Measurements from ENCODE around the gene ATG9A. TPM values are rescaled to one million over a fixed set of nuclear protein-coding genes. Genes with fewer than 3 reads are reported as not detected.
"Not testable (repeated sequence)": the region's sequence is repeated elsewhere in the genome, so short reads cannot be mapped to it uniquely, and the experiment has no call there.

ATG9A gene
- total RNA-seq, 1 donor from 2014 or later, result 66.3 TPM

DNA sequence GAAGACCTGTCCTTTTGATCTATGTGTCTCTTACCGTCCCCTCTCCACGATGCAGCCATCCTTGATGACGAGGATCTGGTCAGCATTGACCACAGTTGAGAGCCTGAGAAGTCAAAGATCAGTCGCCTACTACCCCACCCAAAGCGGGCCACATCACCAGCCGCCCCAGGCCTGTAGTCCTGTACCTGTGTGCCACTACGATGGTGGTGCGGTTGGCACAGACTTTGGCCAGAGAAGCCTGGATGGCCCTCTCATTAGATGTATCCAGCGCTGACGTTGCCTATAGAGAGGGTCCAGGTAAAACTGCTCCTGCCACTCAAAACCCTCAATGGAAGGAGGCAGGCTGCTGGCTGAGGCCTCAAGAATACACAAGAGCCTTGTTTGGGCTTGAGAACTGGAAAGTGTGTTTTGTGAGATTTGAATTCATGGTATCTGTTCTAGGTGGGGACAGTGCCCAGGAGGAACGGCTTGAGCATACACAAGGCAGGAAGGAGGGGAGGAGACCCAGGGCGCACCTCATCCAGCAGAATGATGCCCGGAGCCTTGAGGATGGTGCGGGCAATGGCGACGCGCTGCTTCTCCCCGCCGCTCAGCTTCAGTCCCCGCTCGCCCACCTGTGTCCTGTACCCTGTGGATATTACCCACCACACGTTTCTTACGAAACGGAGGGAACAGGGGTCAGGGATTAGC is 19.1 kb downstream of the ATG9A start:
- intact Hi-C loops (cut with DNase I), result no loop called here

DNA sequence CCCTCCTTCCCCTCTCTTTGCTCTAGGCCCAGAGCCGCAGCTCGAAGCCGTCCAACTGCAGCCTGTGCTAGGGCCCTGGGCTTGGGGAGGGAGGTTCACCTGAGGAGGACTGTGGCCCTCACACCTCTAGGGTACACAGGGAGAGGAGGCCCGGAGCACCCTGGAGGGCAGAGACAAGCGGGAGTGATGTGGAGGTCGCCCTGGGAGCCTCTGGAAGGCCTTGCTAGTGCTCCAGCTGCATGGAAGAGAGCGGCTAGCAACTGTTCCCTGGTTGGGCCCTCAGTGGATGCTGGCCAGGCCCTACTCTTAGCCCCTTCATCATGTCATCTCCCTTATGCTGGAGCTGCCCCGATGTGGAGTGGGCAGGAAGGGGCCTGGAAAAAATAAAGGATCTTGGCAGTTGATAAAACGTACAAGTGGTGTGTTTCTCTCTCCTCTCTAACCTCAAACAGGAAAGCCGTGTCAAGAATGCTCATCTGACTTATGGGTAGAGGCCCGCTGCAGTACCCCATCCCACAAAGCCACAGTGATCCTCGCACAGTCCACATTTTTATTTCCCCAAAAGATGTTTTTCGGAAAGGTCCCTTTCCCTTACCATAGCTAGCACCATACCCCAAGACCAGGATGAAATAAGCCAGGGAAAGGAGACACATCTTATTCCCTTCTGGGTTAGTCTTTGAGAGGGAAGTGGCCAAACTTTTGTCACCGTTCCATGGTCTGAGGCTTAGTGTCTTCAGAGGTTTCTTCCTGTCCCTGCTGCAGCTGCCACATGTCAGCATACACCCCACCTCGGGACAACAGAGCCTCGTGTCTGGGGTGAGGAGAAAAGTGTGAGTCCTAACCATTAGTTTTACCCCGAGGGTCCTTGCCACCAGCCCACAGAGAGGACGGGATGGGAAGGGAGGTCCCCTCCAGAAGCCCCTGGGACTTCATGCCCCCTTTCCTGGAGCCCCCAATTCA is 19.9 kb downstream of the ATG9A start:
- DNase-seq (ENCODE audit: low spot score), result no peak
- intact Hi-C loops (cut with DNase I), result no loop called here

More for the DNA sequence above, 19.1 kb downstream of the ATG9A start:
- DNase-seq (ENCODE audit: low spot score), result no peak

DNA sequence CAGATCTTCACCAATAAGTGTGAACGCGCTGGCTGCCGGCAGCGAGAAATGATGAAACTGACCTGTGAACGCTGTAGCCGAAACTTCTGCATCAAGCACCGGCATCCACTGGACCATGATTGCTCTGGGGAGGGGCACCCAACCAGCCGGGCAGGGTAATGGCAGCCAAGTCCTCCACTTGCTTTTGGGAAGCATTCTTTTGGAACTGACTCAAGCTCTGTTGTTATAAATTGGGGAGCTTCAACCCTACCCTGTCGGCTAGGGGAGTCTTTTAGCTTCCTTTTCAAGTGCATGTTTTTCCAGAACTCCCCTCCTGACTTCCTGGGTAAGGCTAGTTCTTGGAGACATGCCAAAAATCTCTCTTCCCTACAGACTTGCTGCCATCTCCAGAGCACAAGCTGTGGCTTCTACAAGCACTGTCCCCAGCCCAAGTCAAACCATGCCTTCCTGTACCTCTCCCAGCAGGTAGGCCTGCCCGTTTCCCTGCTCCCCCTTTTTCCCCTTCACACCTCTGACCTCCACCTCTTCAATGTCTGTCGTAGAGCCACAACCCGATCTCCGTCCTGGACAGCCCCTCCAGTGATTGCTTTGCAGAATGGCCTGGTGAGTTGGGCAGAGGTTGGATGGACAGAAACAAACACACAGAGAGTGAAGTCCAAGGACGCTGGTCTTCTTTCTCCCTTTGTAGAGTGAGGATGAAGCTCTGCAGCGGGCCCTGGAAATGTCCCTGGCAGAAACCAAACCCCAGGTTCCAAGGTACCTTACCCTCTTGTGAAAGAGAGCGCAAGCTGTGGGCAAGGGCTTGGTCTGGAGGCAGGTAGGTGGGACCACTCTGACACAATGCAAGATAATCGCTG is 21.3 kb downstream of the ATG9A start:
- intact Hi-C loops (cut with DNase I), result loop anchor here (2.0 kb wide), 1 partner anchor 31 kb away; the partner anchor contains the start of gene CNPPD1
- no peak for DNase-seq (ENCODE audit: low spot score)

DNA sequence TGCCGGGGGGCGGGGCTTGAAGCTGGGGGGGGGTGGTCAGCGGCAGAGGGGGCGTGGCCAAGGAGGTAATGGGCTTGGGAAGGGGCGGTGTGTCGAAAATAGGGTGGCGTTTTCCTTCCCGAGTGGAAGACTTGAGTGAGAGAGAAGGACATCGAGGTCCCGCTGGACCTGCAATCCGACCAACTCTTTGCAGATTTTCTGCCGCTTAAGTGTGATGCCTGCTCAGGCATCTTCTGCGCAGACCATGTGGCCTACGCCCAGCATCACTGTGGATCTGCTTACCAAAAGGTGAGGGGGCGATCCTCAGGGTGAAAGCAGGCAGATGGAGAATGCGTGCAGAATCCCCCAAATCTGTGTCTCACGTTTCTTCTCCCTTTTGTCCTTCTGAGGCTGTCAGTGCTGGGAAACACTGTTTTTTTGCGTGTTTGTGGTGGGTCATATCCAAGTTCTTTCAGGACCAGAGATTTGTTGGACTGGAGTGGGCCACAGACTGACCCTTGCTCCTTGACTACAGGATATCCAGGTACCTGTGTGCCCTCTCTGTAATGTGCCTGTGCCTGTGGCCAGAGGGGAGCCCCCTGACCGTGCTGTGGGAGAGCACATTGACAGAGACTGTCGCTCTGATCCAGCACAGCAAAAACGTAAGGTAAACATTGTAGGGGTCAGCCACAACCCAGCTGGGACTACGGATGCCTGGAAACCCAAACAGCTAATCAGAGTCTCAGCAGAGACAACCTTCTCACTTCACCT is 22.1 kb downstream of the ATG9A start:
- intact Hi-C loops (cut with DNase I), result loop anchor here (2.0 kb wide), 1 partner anchor 31 kb away; the partner anchor contains the start of gene CNPPD1

DNA sequence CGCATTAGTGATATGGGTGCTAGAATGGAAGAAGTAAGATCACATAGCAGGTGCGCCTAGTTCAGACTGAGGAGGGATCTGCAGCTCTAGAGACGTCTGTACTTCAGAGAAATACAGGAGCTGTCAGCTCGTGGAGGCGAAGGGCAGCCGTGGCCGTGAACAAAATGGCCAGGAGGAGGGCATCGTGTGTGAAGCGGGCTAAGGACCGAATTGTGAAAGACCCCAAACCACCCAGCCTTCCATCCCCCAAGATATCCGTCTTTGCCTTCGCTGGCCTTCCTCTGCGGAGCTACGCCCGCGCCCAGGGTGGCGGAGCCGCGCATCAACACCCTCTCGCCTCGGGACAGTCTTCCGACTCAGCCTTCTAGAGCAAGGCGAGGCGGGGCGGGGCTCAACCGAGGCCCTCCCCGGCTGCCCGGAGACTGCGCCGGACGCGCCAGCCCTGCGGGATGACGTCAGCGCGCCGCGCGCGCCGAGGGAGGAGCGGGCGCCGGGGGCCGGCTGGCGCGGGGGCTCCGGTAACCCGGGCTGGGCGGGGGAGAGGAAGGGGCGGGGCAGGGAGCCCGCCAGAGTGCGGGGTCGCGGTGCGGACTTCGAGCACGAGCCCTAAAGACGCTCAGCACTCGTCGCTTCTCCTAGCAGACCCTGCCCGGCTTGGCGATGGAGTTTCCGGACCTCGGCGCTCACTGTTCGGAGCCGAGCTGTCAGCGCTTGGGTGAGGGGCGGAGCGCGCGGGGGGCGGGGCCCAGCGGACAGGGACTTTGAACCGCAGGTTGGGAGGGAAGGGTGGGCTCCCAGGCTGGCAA is 22.9 kb downstream of the ATG9A start, which contains the start of gene ZFAND2B:
ZFAND2B (plus strand) TSS at position 455 of the 806 bp plus-strand sequence; CDS start at position 661, 206 bp downstream.
- intact Hi-C loops (cut with DNase I), result loop anchor here (1.0 to 2.0 kb wide), 3 partner anchors 30 to 46 kb away; partner anchors contain the start of genes CNPPD1, GLB1L, NHEJ1 and STK16
- peak; percentile 98 for DNase-seq (ENCODE audit: low spot score)

More for the DNA sequence above, 22.1 kb downstream of the ATG9A start:
- no peak for DNase-seq (ENCODE audit: low spot score)

DNA sequence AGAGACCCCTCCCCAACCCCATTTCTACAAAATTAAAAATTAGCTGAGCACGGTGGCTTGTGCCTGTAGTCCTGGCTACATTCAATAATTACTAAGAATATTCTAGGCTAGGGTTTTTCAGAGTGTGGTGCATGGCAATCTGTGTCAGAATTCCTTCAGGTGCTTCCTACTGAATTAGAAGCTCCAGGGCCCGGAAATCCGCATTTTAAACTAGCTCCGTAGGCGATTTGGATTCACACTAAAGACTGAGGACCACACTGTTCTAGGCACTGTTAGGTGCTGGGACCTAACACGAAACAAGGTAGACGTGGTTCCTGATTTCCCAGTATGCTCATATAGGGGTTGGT is 23.5 kb downstream of the ATG9A start:
- intact Hi-C loops (cut with DNase I), result loop anchor here (1.0 to 2.0 kb wide), 3 partner anchors 29 to 46 kb away; partner anchors contain the start of genes CNPPD1, GLB1L, NHEJ1 and STK16
- no peak for DNase-seq (ENCODE audit: low spot score)

DNA sequence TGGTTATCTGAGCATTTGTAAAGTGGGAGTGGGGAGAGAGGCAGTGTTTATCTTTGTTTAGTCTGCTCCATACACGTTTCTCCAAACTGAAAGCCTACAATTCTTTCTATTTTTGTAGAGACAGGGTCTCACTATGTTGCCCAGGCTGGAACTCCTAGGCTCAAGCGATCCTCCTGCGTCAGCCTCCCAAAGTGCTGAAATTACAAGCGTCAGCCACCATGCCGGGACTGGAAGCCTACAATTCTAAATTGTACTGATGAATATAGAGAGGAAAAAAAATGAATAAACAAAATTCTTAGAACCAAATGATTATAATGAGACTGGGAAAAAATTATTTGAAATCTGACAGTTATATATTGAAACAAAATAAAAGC is 24.3 kb downstream of the ATG9A start:
- intact Hi-C loops (cut with DNase I), result no loop called here
- no peak for DNase-seq (ENCODE audit: low spot score)

DNA sequence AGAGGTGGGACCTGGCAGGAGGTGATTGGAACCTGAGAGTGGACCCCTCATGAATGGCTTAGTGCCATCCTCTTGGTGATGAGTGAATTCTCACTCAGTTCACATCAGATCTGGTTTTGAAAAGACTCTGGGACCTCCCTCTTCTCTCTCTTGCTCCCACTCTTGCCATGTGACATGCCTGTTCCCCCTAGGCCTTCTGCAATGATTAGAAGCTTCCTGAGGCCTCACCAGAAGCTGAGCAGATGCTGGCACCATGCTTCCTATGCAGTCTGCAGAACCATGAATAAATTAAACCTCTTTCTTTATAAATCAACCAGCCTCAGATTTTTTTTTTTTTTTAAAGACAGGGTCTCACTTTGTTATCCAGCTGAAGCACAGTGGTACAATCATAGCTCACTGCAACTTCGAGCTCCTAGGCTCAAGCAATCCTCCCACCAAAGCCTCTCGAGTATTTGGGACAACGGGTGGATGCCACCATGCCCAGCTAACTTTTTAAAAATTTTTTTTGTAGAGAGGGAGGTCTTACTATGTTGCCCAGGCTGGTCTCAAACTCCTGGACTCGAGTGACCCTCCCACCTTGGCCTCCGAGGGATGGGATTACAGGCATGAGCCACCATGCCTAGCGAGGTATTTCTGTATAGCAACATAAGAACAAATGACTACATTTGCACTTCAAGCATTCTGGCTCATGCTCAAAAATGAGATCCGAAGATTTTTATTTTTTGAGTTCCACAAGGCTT is 24.8 kb downstream of the ATG9A start:
- intact Hi-C loops (cut with DNase I), result no loop called here
- DNase-seq (ENCODE audit: low spot score), result no peak

DNA sequence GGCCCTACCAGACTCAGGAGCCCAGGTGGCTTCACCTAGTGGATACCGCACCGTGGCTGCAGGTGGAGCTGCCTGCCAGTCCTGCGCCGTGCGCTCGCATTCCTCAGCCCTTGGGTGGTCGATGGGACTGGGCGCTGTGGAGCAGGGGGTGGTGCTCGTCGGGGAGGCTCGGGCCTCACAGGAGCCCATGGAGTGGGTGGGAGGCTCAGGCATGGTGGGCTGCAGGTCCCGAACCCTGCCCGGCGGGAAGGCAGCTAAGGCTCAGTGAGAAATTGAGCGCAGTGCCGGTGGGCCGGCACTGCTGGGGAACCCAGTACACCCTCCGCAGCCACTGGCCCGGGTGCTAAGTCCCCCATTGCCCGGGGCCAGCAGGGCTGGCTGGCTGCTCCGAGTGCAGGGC is 28.1 kb downstream of the ATG9A start:
- DNase-seq (ENCODE audit: low spot score); intact Hi-C loops (cut with DNase I): not testable (repeated sequence)

DNA sequence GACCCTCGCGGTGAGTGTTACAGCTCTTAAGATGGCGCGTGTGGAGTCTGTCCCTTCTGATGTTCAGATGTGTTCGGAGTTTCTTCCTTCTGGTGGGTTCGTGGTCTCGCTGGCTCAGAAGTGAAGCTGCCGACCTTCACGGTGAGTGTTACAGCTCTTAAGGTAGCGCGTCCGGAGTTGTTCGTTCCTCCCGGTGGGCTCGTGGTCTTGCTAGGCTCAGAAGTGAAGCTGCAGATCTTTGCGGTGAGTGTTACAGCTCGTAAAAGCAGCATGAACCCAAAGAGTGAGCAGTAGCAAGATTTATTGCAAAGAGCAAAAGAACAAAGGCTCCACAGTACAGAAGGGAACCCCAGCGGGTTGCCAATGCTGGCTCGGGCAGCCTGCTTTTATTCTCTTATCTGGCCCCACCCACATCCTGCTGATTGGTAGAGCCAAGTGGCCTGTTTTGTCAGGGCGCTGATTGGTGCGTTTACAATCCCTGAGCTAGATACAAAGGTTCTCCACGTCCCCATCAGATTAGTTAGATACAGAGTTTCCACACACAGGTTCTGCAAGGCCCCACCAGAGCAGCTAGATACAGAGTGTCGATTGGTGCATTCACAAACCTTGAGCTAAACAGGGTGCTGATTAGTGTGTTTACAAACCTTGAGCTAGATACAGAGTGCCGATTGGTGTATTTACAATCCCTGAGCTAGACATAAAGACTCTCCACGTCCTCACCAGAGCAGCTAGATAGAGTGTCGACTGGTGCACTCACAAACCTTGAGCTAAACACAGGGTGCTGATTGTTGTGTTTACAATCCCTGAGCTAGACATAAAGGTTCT is 28.7 kb downstream of the ATG9A start:
- DNase-seq (ENCODE audit: low spot score); intact Hi-C loops (cut with DNase I): not testable (repeated sequence)

DNA sequence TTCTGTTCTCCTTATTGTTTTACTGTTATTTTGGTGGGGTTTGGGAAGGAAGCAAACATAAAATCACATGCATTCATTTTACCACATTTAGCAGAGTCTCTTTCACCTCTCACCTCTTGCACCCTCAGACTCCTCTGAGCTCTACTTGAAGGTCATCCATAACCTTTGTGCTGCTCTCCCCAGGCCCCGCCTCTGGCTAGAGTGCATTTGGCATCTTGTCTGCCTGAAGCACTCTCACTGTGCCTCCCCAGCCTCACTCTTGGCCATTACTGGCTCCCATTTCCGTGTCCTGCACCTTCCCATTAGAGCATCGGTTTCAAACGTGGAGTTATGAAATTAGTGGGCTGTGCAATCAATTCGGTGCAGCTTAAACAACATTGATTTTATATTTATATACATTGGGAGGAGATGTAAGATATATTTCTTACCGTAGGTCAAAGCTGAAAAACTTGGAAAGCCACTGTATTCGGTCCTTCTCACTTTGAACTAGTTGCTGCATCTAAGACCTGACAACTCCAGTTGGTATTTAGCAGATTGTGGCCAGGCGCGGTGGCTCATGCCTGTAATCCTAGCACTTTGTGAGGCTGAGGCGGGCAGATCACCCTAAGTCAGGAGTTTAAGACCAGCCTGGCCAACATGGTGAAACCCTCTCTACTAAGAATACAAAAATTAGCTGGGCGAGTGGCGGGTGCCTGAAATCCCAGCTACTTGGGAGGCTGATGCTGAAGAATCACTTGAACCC is 29.8 kb downstream of the ATG9A start:
- intact Hi-C loops (cut with DNase I), result no loop called here
- DNase-seq (ENCODE audit: low spot score), result no peak

DNA sequence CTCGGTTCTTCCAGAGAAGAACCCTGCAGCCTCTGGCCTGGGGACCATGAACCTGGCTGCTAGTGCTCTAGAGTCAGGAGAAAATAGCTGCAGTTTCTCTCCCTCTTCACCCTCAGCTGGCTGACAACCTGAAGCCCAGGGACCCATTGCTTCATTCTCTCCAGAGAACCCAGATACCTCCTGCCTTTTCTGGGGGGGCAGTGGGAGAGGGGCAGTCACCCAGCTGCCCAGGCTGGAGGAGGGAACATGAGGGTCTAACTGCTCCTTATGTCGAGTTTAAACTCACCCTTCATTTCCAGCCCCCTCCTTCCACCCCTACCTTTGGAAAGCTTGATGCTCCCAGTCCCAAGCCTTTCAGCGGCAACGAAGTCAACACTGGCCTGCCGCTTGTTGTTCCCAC is 30.5 kb downstream of the ATG9A start:
- intact Hi-C loops (cut with DNase I), result no loop called here
- no peak for DNase-seq (ENCODE audit: low spot score)

DNA sequence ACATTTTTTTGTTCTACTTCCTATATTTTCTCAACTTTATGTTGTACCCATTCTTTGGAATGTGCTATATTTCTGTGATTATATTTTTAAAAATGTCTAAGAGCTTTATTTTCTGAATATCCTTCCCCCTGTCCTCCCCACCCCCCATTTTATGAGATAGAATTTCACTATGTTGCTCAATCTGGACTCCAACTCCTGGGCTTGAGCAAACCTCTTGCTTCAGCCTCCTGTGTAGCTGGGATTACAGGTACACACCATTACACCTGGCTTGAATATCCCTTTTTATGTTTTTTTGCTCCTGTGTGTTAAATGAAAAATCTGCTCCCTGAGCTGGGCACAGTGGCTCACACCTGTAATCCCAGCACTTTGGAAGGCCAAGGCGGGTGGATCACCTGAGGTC is 32.0 kb downstream of the ATG9A start:
- DNase-seq (ENCODE audit: low spot score), result no peak
- intact Hi-C loops (cut with DNase I), result no loop called here

DNA sequence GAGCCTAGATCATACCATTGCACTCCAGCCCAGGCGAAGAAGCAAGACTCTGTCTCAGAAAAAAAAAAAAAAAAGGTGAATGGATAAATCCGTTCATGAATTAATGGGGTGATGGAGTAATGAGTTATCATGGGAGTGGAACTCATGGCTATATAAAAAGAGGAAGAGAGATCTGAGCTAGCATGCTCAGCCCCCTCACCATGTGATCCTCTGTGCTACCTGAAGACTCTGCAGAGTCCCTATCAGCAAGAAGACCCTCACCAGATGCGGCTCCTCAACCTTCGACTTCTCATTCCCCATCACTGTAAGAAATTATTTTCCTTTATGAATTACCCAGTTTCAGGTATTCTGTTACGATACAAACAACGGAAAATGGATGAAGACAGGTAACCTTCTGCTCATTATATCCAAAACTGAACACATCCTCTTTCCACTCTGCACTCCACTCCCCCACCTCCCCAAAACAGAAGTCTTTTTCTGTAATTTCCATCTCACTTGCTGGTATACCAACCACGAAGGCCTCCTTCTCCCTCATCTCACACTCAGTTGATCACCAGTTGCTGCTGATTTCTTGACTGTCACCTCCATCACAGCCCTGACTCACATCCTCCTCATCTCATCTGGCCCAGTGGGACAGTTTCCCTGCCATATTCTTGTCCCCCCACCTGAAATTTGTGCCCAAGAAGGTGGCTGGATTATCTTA is 42.5 kb downstream of the ATG9A start:
- intact Hi-C loops (cut with DNase I), result no loop called here
- DNase-seq (ENCODE audit: low spot score), result no peak

DNA sequence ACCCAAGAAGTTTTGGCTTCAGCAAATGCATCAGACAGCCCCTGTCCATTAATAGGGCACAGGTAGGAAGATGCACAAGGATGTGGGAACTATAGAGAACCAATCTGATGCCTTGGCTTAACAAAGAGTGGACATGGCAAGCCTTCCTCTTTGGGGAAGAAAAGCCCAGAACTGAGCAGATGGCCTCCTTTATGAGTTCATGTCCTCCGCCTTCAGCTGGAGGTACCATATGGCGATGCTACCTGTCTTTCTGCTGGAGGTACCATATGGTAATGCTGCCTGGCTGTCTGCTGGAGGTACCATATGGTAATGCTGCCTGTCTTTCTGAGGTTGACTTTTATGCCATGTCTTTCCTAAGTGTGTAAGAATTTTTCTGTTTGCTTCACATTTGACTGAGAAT is 45.3 kb downstream of the ATG9A start:
- intact Hi-C loops (cut with DNase I), result no loop called here
- no peak for DNase-seq (ENCODE audit: low spot score)

All from cardiac septum (tissue), 1 donor.